Testis (tissue), 2 donors: Measurements from ENCODE around the gene KRTAP5-7.

Experiments used
- CTCF ChIP-seq, 3 experiments: fragments of 450-650 bp in 2 of 3; fragments of 200-600 bp in 1 of 3; sonication (generic) in 1 of 3; IDR thresholded peaks; one replicate each; pipeline ENCODE4 v1.5.1; 2016 to 2019; ENCODE audit warnings: antibody characterized with exemption in 3 of 3, mild to moderate bottlenecking in 2 of 3, moderate library complexity in 1 of 3
- POLR2A ChIP-seq: fragments of 450-650 bp; IDR thresholded peaks from one replicate; pipeline ENCODE4 v1.6.1; 2017; ENCODE audit warnings: antibody characterized with exemption, mild to moderate bottlenecking, moderate library complexity

- no peak for TF ChIP-seq CTCF (IDR thresholded peaks at IDR 0.05)
- TF ChIP-seq POLR2A = no peak
These were observed 48.8 kb downstream of the KRTAP5-7 start for GRCh38 chr11:71575723-71576424.
